Gastroesophageal sphincter (tissue), 4 donors: ENCODE measurements around the gene AVP. TPM values are rescaled to one million over a fixed set of nuclear protein-coding genes. Genes with fewer than 3 reads are reported as not detected.

Experiments used
- ATAC-seq: fragments of 150-250 bp; one replicate; pipeline ENCODE4 v1.9.1; 2016; ENCODE audit warnings: mild to moderate bottlenecking, moderate library complexity
- H3K27ac ChIP-seq, 4 donors: fragments of 200-600 bp; sonication (generic) in 3 of 4; 1 replicate in 3 of 4; 2 replicates in 1 of 4; pipeline ENCODE4 v1.5.1; 2016 to 2019
- H3K27me3 ChIP-seq: fragments of 200-600 bp; sonication (generic); one replicate; pipeline ENCODE4 v1.5.1; 2019
- H3K36me3 ChIP-seq, 2 donors: fragments of 200-600 bp; sonication (generic); one replicate each; pipeline ENCODE4 v1.5.1; 2019; ENCODE audit warnings: control low read depth in 1 of 2
- H3K4me1 ChIP-seq, 3 donors: fragments of 200-600 bp; sonication (generic); 1 replicate in 2 of 3; 2 replicates in 1 of 3; pipeline ENCODE4 v1.5.1; 2016 to 2019; ENCODE audit warnings: control low read depth in 2 of 3
- H3K4me3 ChIP-seq, 2 donors: fragments of 200-600 bp; sonication (generic); one replicate each; pipeline ENCODE4 v1.5.1; 2019; ENCODE audit warnings: mild to moderate bottlenecking in 1 of 2, moderate library complexity in 1 of 2
- H3K9me3 ChIP-seq, 3 donors: fragments of 200-600 bp; sonication (generic); one replicate each; pipeline ENCODE4 v1.5.1; 2017 to 2019; ENCODE audit warnings: control low read depth in 2 of 3
- EP300 ChIP-seq: sonication (generic); formaldehyde crosslinking; IDR thresholded peaks from one replicate; pipeline ENCODE4 v1.6.1; 2017; ENCODE audit warnings: antibody characterized with exemption, mild to moderate bottlenecking
- POLR2A ChIP-seq, 2 donors: fragments of 450-650 bp; IDR thresholded peaks; one replicate each; pipeline ENCODE4 v1.6.1; 2017; ENCODE audit warnings: antibody characterized with exemption in 2 of 2, mild to moderate bottlenecking in 2 of 2, moderate library complexity in 1 of 2
- POLR2AphosphoS5 ChIP-seq: sonication (generic); formaldehyde crosslinking; IDR thresholded peaks from one replicate; pipeline ENCODE4 v1.6.1; 2017; ENCODE audit warnings: antibody characterized with exemption
- WGBS, 2 donors: methylation state at CpG; one replicate each; pipeline ENCODE4 v1.1.5; 2018; ENCODE audit warnings: low coverage in 1 of 2; 5-methylcytosine and 5-hydroxymethylcytosine counted together
- total RNA-seq, 4 donors: library from RNA; depleted of rRNA; stranded (reverse); fragments of >200 nt; gene quantifications; one replicate each; pipeline ENCODE4 v1.1.0, GENCODE V29; 2016
- TF ChIP-seq, protein P1 (sequence below), 4 experiments: fragments of 200-600 bp in 2 of 4; fragments of 450-650 bp in 2 of 4; sonication (generic) in 1 of 4; IDR thresholded peaks; one replicate each; pipeline ENCODE4 v1.5.1; 2017 to 2019; ENCODE audit warnings: antibody characterized with exemption in 4 of 4, mild to moderate bottlenecking in 2 of 4, moderate library complexity in 2 of 4

Gene AVP, protein sequence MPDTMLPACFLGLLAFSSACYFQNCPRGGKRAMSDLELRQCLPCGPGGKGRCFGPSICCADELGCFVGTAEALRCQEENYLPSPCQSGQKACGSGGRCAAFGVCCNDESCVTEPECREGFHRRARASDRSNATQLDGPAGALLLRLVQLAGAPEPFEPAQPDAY
- not detected for total RNA-seq

DNA sequence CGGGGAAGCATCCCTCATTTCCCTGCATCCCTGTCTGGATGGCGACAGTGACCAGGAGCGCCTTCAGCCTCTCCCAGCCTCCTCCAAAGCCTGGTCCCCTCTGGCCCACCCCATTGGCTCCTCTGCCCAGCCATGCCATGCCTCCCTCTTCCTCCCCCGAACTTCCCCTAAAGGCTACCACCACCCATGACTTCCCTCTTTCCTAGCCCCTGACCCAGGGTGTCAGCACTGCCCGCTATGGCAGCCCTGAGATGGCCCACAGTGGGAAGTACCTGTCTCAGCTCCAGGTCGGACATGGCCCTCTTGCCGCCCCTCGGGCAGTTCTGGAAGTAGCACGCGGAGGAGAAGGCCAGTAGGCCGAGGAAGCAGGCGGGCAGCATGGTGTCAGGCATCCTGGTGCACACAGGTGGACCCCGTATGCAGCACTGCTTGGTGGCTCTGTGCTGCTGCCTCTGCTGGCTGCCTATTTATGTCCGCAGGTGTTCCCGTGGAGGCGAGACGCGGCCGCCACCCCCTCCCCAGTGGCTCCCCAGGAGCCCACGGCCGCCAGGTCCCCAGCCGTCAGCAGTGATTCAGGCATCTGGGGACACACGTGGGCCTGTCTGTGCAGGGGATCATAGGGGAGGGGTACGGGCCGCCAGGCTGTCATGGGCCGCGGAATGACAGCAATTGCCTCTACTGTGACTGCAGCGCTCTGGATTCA is at the start of gene AVP:
TSS of gene AVP (minus strand) at position 442 of the 703 bp plus-strand sequence. CDS start at position 392, 50 bp downstream.
- Histone ChIP-seq H3K27me3 (peaks cover 62% of the 10 kb centered on the region), H3K4me3 (no peak within 1 kb of the TSS), H3K36me3 (no peaks in the 10 kb centered on the region), H3K9me3 (no peaks in the 10 kb centered on the region), H3K27ac (no peak within 1 kb of the TSS), H3K4me1 (peaks cover 0 to 31% (median 8%) of the 10 kb centered on the region in 3 donors)
- no peak for ATAC-seq
- no peak for TF ChIP-seq POLR2AphosphoS5
- TF ChIP-seq EP300: no peak
- TF ChIP-seq POLR2A (IDR thresholded peaks at IDR 0.05): no peak
- TF ChIP-seq, protein P1, sequence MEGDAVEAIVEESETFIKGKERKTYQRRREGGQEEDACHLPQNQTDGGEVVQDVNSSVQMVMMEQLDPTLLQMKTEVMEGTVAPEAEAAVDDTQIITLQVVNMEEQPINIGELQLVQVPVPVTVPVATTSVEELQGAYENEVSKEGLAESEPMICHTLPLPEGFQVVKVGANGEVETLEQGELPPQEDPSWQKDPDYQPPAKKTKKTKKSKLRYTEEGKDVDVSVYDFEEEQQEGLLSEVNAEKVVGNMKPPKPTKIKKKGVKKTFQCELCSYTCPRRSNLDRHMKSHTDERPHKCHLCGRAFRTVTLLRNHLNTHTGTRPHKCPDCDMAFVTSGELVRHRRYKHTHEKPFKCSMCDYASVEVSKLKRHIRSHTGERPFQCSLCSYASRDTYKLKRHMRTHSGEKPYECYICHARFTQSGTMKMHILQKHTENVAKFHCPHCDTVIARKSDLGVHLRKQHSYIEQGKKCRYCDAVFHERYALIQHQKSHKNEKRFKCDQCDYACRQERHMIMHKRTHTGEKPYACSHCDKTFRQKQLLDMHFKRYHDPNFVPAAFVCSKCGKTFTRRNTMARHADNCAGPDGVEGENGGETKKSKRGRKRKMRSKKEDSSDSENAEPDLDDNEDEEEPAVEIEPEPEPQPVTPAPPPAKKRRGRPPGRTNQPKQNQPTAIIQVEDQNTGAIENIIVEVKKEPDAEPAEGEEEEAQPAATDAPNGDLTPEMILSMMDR (IDR thresholded peaks at IDR 0.05): no peak
- 100% methylated on average over 1 to 6 of the region's 28 CpGs for WGBS, 2 donors

DNA sequence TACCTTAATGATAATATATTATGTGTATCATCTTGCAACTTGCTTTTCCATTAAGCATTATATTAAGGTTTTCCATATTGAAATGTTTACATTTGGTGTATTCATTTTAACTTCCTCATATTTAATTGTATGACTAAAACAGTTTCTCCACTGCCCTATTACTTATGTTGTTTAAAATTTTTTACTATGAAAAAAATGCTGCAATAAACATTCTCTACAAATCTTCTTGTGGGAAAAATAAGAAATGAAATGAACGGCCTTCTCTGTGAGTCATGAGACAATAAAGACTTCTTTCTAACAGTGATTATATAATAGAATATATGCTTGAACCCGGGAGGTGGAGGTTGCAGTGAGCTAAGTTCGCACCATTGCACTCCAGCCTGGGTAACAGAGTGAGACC is 49.6 kb upstream of the AVP start:
- WGBS, 2 donors: 43 to 87% methylated on average over 2 to 3 of the region's 3 CpGs

DNA sequence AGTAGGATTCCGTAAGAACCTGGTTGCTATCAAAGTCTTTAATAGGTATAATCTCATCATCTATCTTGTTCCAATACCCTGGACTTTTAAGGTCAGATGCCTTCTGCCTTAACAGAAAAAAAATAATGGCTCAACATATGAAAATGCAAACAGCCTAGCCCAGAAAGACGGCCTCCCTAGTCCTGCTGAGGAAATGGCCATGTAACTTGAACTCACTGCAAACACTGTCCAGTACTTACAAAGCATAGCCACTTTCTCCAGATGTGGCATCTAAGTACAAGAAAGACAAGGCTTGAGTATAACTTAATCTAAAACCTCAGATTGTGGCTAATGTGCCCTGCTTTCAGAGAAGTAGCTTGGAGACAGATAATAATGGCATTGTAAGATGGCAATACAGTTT is 48.6 kb upstream of the AVP start:
- TF ChIP-seq POLR2AphosphoS5: no peak
- TF ChIP-seq EP300: no peak
- no peak for TF ChIP-seq POLR2A (IDR thresholded peaks at IDR 0.05)
- TF ChIP-seq, protein P1 (IDR thresholded peaks at IDR 0.05): no peak
- H3K4me1 ChIP-seq: peaks cover 0 to 11% (median 0%) of the 10 kb centered on the region in 3 donors
- 79 to 81% methylated on average over 2 of the region's 2 CpGs for WGBS, 2 donors
- H3K4me3 ChIP-seq: no peak overlapping the region
- no peaks in the 10 kb centered on the region for H3K9me3 ChIP-seq
- H3K27me3 ChIP-seq: no peaks in the 10 kb centered on the region
- no peaks in the 10 kb centered on the region for H3K36me3 ChIP-seq
- no peak overlapping the region for H3K27ac ChIP-seq
- ATAC-seq: no peak

More for the DNA sequence above, 49.6 kb upstream of the AVP start:
- TF ChIP-seq POLR2AphosphoS5: no peak
- TF ChIP-seq POLR2A (IDR thresholded peaks at IDR 0.05): no peak
- TF ChIP-seq, protein P1 (IDR thresholded peaks at IDR 0.05): no peak
- TF ChIP-seq EP300: no peak
- Histone ChIP-seq H3K36me3 (no peaks in the 10 kb centered on the region), H3K4me1 (peaks cover 0 to 1% (median 0%) of the 10 kb centered on the region in 3 donors), H3K27ac (no peak overlapping the region), H3K9me3 (no peaks in the 10 kb centered on the region), H3K4me3 (no peak overlapping the region), H3K27me3 (no peaks in the 10 kb centered on the region)
- no peak for ATAC-seq

DNA sequence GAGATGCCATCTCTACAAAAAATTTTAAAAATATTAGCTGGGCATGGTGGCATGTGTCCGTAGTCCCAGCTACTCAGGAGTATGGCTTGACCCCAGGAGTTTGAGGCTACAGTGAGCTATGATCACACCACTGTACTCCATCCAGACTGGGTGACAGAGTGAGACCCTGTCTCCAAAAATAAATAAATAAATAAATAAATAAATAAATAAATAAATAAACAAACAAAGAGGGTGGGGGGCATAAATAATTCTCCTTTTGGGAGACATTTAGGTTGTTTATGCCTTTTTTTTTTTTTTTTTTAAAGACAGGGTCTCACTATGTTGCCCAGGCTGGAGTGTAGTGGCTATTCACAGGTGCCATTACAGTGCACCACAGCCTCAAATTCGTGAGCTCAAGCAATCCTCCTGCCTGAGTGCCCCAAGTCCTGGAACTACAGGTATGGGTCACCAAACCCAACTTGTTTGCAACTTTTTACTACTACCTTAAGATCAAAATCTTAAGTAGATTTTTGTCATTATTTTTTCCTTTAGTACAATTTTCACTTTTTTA is 45.6 kb upstream of the AVP start:
- H3K4me3 ChIP-seq: no peak overlapping the region
- no peaks in the 10 kb centered on the region for H3K27me3 ChIP-seq
- TF ChIP-seq POLR2AphosphoS5 (no peak), EP300 (no peak), POLR2A (IDR thresholded peaks at IDR 0.05) (no peak)
- TF ChIP-seq, protein P1 (IDR thresholded peaks at IDR 0.05): no peak
- peaks cover 0 to 7% of the 10 kb centered on the region in 2 donors for H3K36me3 ChIP-seq
- H3K9me3 ChIP-seq: no peaks in the 10 kb centered on the region
- H3K4me1 ChIP-seq: peaks cover 0 to 23% (median 0%) of the 10 kb centered on the region in 3 donors
- H3K27ac ChIP-seq: no peak overlapping the region
- 67 to 88% methylated on average over 1 to 2 of the region's 2 CpGs for WGBS, 2 donors
- no peak for ATAC-seq
